ENCODE results near the gene AFF1.
"Not testable (repeated sequence)": the region's sequence is repeated elsewhere in the genome, so short reads cannot be mapped to it uniquely, and the experiment has no call there.

Gene AFF1

GRCh38 chr4:87132035-87132434, 197.2 kb downstream of the AFF1 start:
- no peaks in the 10 kb centered on the region for H3K4me1 Mint-ChIP-seq
- no peaks in the 10 kb centered on the region for H3K27me3 Mint-ChIP-seq
- H3K36me3 Mint-ChIP-seq = peaks cover 72% of the 10 kb centered on the region
- no peak overlapping the region for H3K4me3 Mint-ChIP-seq
- CTCF ChIA-PET = no interaction called here
- no peak overlapping the region for H3K27ac Mint-ChIP-seq
- no peaks in the 10 kb centered on the region for H3K9me3 Mint-ChIP-seq
- DNase-seq = no peak

- peaks cover 64% of the 10 kb centered on the region for H3K36me3 Mint-ChIP-seq
- H3K4me1 Mint-ChIP-seq = no peaks in the 10 kb centered on the region
- no peak for DNase-seq
- no peak overlapping the region for H3K4me3 Mint-ChIP-seq
- H3K27ac Mint-ChIP-seq = no peak overlapping the region
- no peaks in the 10 kb centered on the region for H3K9me3 Mint-ChIP-seq
- CTCF ChIA-PET = no interaction called here
- no peaks in the 10 kb centered on the region for H3K27me3 Mint-ChIP-seq
Observed at GRCh38 chr4:87133183-87133582, 198.4 kb downstream of the AFF1 start.

GRCh38 chr4:87134122-87134521, 199.3 kb downstream of the AFF1 start:
- Mint-ChIP-seq H3K4me1 (no peaks in the 10 kb centered on the region), H3K4me3 (no peak overlapping the region), H3K9me3 (no peaks in the 10 kb centered on the region), H3K27ac (no peak overlapping the region), H3K36me3 (peaks cover 56% of the 10 kb centered on the region), H3K27me3 (no peaks in the 10 kb centered on the region)
- DNase-seq = no peak
- CTCF ChIA-PET = interaction anchor here (0.9 kb wide), 1 partner anchor 212 kb away, joined by 3 read pairs; no protein-coding TSS in a partner anchor

- Mint-ChIP-seq H3K4me3 (no peak overlapping the region), H3K9me3 (no peaks in the 10 kb centered on the region), H3K27ac (no peak overlapping the region), H3K27me3 (no peaks in the 10 kb centered on the region), H3K4me1 (no peaks in the 10 kb centered on the region), H3K36me3 (peaks cover 26% of the 10 kb centered on the region)
- no peak for DNase-seq
- CTCF ChIA-PET = no interaction called here
Observed at GRCh38 chr4:87141428-87141827, 206.6 kb downstream of the AFF1 start.

- Mint-ChIP-seq H3K27ac (no peak overlapping the region), H3K27me3 (no peaks in the 10 kb centered on the region), H3K4me1 (no peaks in the 10 kb centered on the region), H3K36me3 (peaks cover 25% of the 10 kb centered on the region), H3K9me3 (no peaks in the 10 kb centered on the region), H3K4me3 (no peak overlapping the region)
- CTCF ChIA-PET = no interaction called here
- DNase-seq = no peak
Observed at GRCh38 chr4:87144356-87144755, 209.5 kb downstream of the AFF1 start.

- not testable (repeated sequence) for H3K4me1 Mint-ChIP-seq, DNase-seq, H3K27me3 Mint-ChIP-seq, H3K27ac Mint-ChIP-seq, H3K9me3 Mint-ChIP-seq, H3K4me3 Mint-ChIP-seq
- peaks cover 23% of the 10 kb centered on the region for H3K36me3 Mint-ChIP-seq
- CTCF ChIA-PET = interaction anchor here (1.1 kb wide), 1 partner anchor 98 kb away, joined by 3 read pairs; no protein-coding TSS in a partner anchor
Observed at GRCh38 chr4:87145934-87146333, 211.1 kb downstream of the AFF1 start.

GRCh38 chr4:87147116-87147515, 212.3 kb downstream of the AFF1 start:
- CTCF ChIA-PET = interaction anchor here (1.0 to 1.1 kb wide), 2 partner anchors 28 to 319 kb away, joined by 3 read pairs; no protein-coding TSS in a partner anchor
- Mint-ChIP-seq H3K36me3 (peaks cover 19% of the 10 kb centered on the region), H3K9me3 (no peaks in the 10 kb centered on the region), H3K4me3 (no peak overlapping the region), H3K4me1 (no peaks in the 10 kb centered on the region), H3K27me3 (no peaks in the 10 kb centered on the region), H3K27ac (no peak overlapping the region)
- DNase-seq = no peak

- no peak overlapping the region for H3K27ac Mint-ChIP-seq
- CTCF ChIA-PET = interaction anchor here (0.7 to 4.0 kb wide), 23 partner anchors 8 to 315 kb away, joined by 3 to 29 read pairs (median 3); no protein-coding TSS in a partner anchor
- no peaks in the 10 kb centered on the region for H3K9me3 Mint-ChIP-seq
- no peaks in the 10 kb centered on the region for H3K36me3 Mint-ChIP-seq
- no peaks in the 10 kb centered on the region for H3K4me1 Mint-ChIP-seq
- H3K4me3 Mint-ChIP-seq = no peak overlapping the region
- H3K27me3 Mint-ChIP-seq = no peaks in the 10 kb centered on the region
- DNase-seq = peak; percentile 55
Observed at GRCh38 chr4:87150498-87151261, 215.9 kb downstream of the AFF1 start.

GRCh38 chr4:87151730-87152129, 216.9 kb downstream of the AFF1 start:
- Mint-ChIP-seq H3K4me3 (no peak overlapping the region), H3K9me3 (no peaks in the 10 kb centered on the region), H3K27me3 (no peaks in the 10 kb centered on the region), H3K4me1 (no peaks in the 10 kb centered on the region), H3K36me3 (no peaks in the 10 kb centered on the region), H3K27ac (no peak overlapping the region)
- CTCF ChIA-PET = interaction anchor here (0.5 to 4.0 kb wide), 8 partner anchors 11 to 229 kb away, joined by 3 to 29 read pairs (median 4); no protein-coding TSS in a partner anchor
- no peak for DNase-seq

GRCh38 chr4:87152310-87153041, 217.7 kb downstream of the AFF1 start:
- CTCF ChIA-PET = interaction anchor here (0.8 to 4.0 kb wide), 5 partner anchors 10 to 230 kb away, joined by 3 to 29 read pairs (median 5); no protein-coding TSS in a partner anchor
- H3K4me1 Mint-ChIP-seq = no peaks in the 10 kb centered on the region
- H3K9me3 Mint-ChIP-seq = no peaks in the 10 kb centered on the region
- DNase-seq = no peak
- H3K36me3 Mint-ChIP-seq = no peaks in the 10 kb centered on the region
- no peak overlapping the region for H3K4me3 Mint-ChIP-seq
- no peaks in the 10 kb centered on the region for H3K27me3 Mint-ChIP-seq
- H3K27ac Mint-ChIP-seq = no peak overlapping the region

- no peak overlapping the region for H3K4me3 Mint-ChIP-seq
- no peak for DNase-seq
- H3K4me1 Mint-ChIP-seq = no peaks in the 10 kb centered on the region
- H3K27me3 Mint-ChIP-seq = no peaks in the 10 kb centered on the region
- H3K27ac Mint-ChIP-seq = no peak overlapping the region
- CTCF ChIA-PET = interaction anchor here (1.3 to 4.0 kb wide), 2 partner anchors 66 to 82 kb away, joined by 3 to 29 read pairs; no protein-coding TSS in a partner anchor
- H3K36me3 Mint-ChIP-seq = no peaks in the 10 kb centered on the region
- no peaks in the 10 kb centered on the region for H3K9me3 Mint-ChIP-seq
Observed at GRCh38 chr4:87153078-87153870, 218.5 kb downstream of the AFF1 start.

- Mint-ChIP-seq H3K4me3 (no peak overlapping the region), H3K4me1 (no peaks in the 10 kb centered on the region), H3K27me3 (no peaks in the 10 kb centered on the region), H3K36me3 (peaks cover 12% of the 10 kb centered on the region), H3K27ac (no peak overlapping the region), H3K9me3 (no peaks in the 10 kb centered on the region)
- CTCF ChIA-PET = interaction anchor here (0.5 to 1.0 kb wide), 2 partner anchors 15 to 70 kb away, joined by 3 read pairs; no protein-coding TSS in a partner anchor
- no peak for DNase-seq
Observed at GRCh38 chr4:87165892-87166291, 231.1 kb downstream of the AFF1 start.

- Mint-ChIP-seq H3K4me3 (no peak overlapping the region), H3K27ac (no peak overlapping the region), H3K9me3 (no peaks in the 10 kb centered on the region), H3K36me3 (peaks cover 11% of the 10 kb centered on the region), H3K4me1 (no peaks in the 10 kb centered on the region), H3K27me3 (no peaks in the 10 kb centered on the region)
- DNase-seq = no peak
- CTCF ChIA-PET = interaction anchor here (1.0 kb wide), 1 partner anchor 70 kb away, joined by 3 read pairs; no protein-coding TSS in a partner anchor
Observed at GRCh38 chr4:87166296-87166854, 231.6 kb downstream of the AFF1 start.

GRCh38 chr4:87171944-87172343, 237.1 kb downstream of the AFF1 start:
- H3K36me3 Mint-ChIP-seq = peaks cover 9% of the 10 kb centered on the region
- no peaks in the 10 kb centered on the region for H3K4me1 Mint-ChIP-seq
- no peaks in the 10 kb centered on the region for H3K9me3 Mint-ChIP-seq
- no peaks in the 10 kb centered on the region for H3K27me3 Mint-ChIP-seq
- H3K4me3 Mint-ChIP-seq = no peak overlapping the region
- CTCF ChIA-PET = no interaction called here
- no peak overlapping the region for H3K27ac Mint-ChIP-seq
- no peak for DNase-seq
